Activated CD4-positive, alpha-beta T cell treated with anti-CD3 and anti-CD28 coated beads for 36 hours (primary cell): ENCODE data around the gene SCMH1. TPM values are rescaled to one million over a fixed set of nuclear protein-coding genes. Genes with fewer than 3 reads are reported as not detected.
A peak's percentile ranks its signal among the peaks of the same experiment; 100 is the strongest.

Experiments
- ATAC-seq: fragments of 200-7000 bp; cut with Tn5 transposase; one replicate; pipeline ENCODE4 v1.10.0; 2021; ENCODE audit warnings: mild to moderate bottlenecking, moderate library complexity
- CTCF ChIA-PET: fragments of 350-600 bp; sonication (Branson Sonifier 250); formaldehyde crosslinking; loops from one replicate; lab custom pipeline; 2021; ENCODE audit warnings: antibody characterized with exemption; lab: Charles Lee
- POLR2A ChIA-PET: fragments of 350-600 bp; sonication (Branson Sonifier 250); formaldehyde crosslinking; loops from one replicate; lab custom pipeline; 2021; ENCODE audit warnings: antibody characterized with exemption, inconsistent platforms; lab: Charles Lee
- DNase-seq: peaks from one replicate; pipeline ENCODE4 v3.0.0-alpha.2; 2020
- H3K27ac Mint-ChIP-seq: one replicate; pipeline ENCODE4 v1.8.0; 2021; ENCODE audit warnings: mixed read lengths
- H3K27me3 Mint-ChIP-seq: one replicate; pipeline ENCODE4 v1.8.0; 2021; ENCODE audit warnings: mixed read lengths
- H3K36me3 Mint-ChIP-seq: one replicate; pipeline ENCODE4 v1.8.0; 2021; ENCODE audit warnings: low read depth, mixed read lengths
- H3K4me1 Mint-ChIP-seq: one replicate; pipeline ENCODE4 v1.8.0; 2021; ENCODE audit warnings: mixed read lengths
- H3K4me3 Mint-ChIP-seq: one replicate; pipeline ENCODE4 v1.8.0; 2021; ENCODE audit warnings: mild to moderate bottlenecking, moderate library complexity, mixed read lengths
- H3K9me3 Mint-ChIP-seq: one replicate; pipeline ENCODE4 v1.8.0; 2021; ENCODE audit warnings: low read depth, mixed read lengths
- intact Hi-C, 2 experiments: fragments of 100-400 bp; cut with DNase I in 1 of 2; cut with micrococcal nuclease in 1 of 2; formaldehyde crosslinking; loops; one replicate each; pipeline versions ENCODE4 v1.14.2 to v1.15.1; 2022 to 2024; cut with DNase I, micrococcal nuclease
- total RNA-seq, 2 experiments: library from RNA; stranded (reverse); gene quantifications; one replicate each; pipeline ENCODE4 v1.2.3, GENCODE V29; 2021

SCMH1 gene
- total RNA-seq, 2 experiments from 2014 or later = 23.7 to 31.0 TPM

DNA sequence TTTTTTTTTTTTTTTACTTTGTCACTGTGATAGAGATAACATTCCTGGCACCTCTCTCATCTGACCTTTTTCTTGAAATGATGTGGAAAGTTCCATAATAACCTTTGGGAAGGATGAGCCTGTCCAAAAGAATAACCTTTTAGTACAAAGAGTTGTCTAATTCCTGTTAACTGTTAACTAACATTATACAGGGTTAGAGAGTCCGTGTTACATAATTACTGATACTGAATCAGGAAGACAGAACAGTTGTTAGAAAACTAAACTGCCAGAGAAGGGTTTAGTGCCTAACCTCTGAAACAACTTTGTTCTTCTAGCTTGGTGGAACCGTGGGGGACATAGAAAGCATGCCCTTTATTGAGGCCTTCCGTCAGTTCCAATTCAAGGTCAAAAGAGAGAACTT lies 253.8 kb downstream of the SCMH1 start:
- H3K27me3 Mint-ChIP-seq = no peaks in the 10 kb centered on the region
- intact Hi-C loops = no loop called here
- no peak for DNase-seq
- H3K36me3 Mint-ChIP-seq = peaks cover 91% of the 10 kb centered on the region
- peaks cover 36% of the 10 kb centered on the region for H3K4me1 Mint-ChIP-seq
- ChIA-PET POLR2A (no interaction called here), CTCF (no interaction called here)
- H3K4me3 Mint-ChIP-seq = no peak overlapping the region
- no peak for ATAC-seq
- no peaks in the 10 kb centered on the region for H3K9me3 Mint-ChIP-seq
- no peak overlapping the region for H3K27ac Mint-ChIP-seq

DNA sequence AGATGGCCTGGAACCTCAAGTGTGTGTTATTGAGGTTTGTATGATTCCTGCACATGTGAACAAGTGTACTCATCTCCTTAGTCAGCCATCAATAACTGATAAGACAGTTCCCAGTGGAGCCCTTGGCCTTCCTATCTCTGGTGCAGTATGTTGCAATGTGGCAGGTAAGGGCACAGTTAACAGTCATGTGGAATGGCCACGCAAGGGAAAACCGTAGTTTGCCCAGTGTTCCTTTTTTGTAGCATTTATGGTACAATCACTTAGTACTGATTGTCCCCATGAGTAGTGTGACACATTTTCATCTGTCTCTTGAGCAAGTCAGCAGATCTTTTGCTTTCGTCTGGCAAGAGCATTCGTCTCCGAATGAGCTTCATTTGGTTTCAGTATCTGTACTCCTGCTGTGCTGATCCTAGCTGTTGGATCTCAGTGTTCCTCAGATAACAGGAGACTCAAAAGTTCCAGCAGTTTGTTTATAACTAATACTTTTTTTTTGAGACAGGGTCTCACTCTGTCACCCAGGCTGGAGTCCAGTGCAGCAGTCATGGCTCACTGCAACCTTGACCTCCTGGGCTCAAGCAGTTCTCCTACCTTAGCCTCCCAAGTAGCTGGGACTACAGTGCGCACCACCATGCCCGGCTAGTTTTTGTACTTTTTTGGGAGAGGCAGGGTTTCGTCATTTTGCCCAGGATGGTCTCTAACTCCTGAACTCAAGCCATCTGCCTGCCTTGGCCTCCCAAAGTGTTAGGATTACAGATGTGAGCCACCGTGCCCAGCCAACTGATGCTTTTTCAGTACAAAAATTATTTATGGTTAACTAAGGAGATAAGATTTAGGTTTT lies 254.4 kb downstream of the SCMH1 start:
- no peak overlapping the region for H3K27ac Mint-ChIP-seq
- DNase-seq = no peak
- H3K9me3 Mint-ChIP-seq = no peaks in the 10 kb centered on the region
- H3K36me3 Mint-ChIP-seq = peaks cover 94% of the 10 kb centered on the region
- H3K4me1 Mint-ChIP-seq = peaks cover 42% of the 10 kb centered on the region
- H3K27me3 Mint-ChIP-seq = no peaks in the 10 kb centered on the region
- no peak for ATAC-seq
- intact Hi-C loops = no loop called here
- CTCF ChIA-PET = interaction anchor here (0.8 to 1.2 kb wide), 2 partner anchors 17 to 1718 kb away, joined by 3 read pairs; no protein-coding TSS in a partner anchor
- H3K4me3 Mint-ChIP-seq = no peak overlapping the region
- POLR2A ChIA-PET = interaction anchor here (0.7 kb wide), 1 partner anchor 320 kb away, joined by 3 read pairs; no protein-coding TSS in a partner anchor

GRCh38 chr1:40986956-40987355 lies 255.2 kb downstream of the SCMH1 start:
- Mint-ChIP-seq H3K9me3 (no peaks in the 10 kb centered on the region), H3K36me3 (peaks cover 96% of the 10 kb centered on the region), H3K4me1 (peaks cover 49% of the 10 kb centered on the region), H3K27ac (peak overlapping the region; percentile 4), H3K4me3 (no peak overlapping the region), H3K27me3 (no peaks in the 10 kb centered on the region)
- DNase-seq = no peak
- no peak for ATAC-seq
- ChIA-PET POLR2A (no interaction called here), CTCF (interaction anchor here (0.8 to 1.2 kb wide), 3 partner anchors 17 to 1718 kb away, joined by 3 read pairs; no protein-coding TSS in a partner anchor)
- intact Hi-C loops = no loop called here

GRCh38 chr1:40986328-40986783 lies 255.8 kb downstream of the SCMH1 start:
- no peak overlapping the region for H3K4me3 Mint-ChIP-seq
- CTCF ChIA-PET = interaction anchor here (0.7 to 1.3 kb wide), 5 partner anchors 9 to 1287 kb away, joined by 3 to 4 read pairs (median 3); no protein-coding TSS in a partner anchor
- POLR2A ChIA-PET = interaction anchor here (0.7 kb wide), 1 partner anchor 9 kb away, joined by 3 read pairs; no protein-coding TSS in a partner anchor

GRCh38 chr1:40985875-40986274 lies 256.2 kb downstream of the SCMH1 start:
- Mint-ChIP-seq H3K4me1 (peaks cover 59% of the 10 kb centered on the region), H3K4me3 (no peak overlapping the region), H3K27ac (peak overlapping the region; percentile 72), H3K27me3 (no peaks in the 10 kb centered on the region), H3K9me3 (no peaks in the 10 kb centered on the region), H3K36me3 (peaks cover 94% of the 10 kb centered on the region)
- ChIA-PET CTCF (interaction anchor here (0.7 to 4.0 kb wide), 5 partner anchors 9 to 1287 kb away, joined by 3 to 22 read pairs (median 3); no protein-coding TSS in a partner anchor), POLR2A (interaction anchor here (0.7 kb wide), 1 partner anchor 9 kb away, joined by 3 read pairs; no protein-coding TSS in a partner anchor)
- peak; percentile 24 for ATAC-seq
- intact Hi-C loops = loop anchor here in 1 of 2 experiments (2.0 kb wide), 1 partner anchor 291 kb away; no protein-coding TSS in a partner anchor
- DNase-seq = peak; percentile 19

More at GRCh38 chr1:40986328-40986783, 255.8 kb downstream of the SCMH1 start:
- Mint-ChIP-seq H3K36me3 (peaks cover 94% of the 10 kb centered on the region), H3K4me1 (peaks cover 54% of the 10 kb centered on the region), H3K9me3 (no peaks in the 10 kb centered on the region), H3K27ac (peak overlapping the region; percentile 72), H3K27me3 (no peaks in the 10 kb centered on the region)
- ATAC-seq = no peak
- intact Hi-C loops = no loop called here
- DNase-seq = no peak

- ATAC-seq (no peak), DNase-seq (no peak)
- Mint-ChIP-seq H3K27me3 (no peaks in the 10 kb centered on the region), H3K4me1 (peaks cover 62% of the 10 kb centered on the region), H3K4me3 (no peak overlapping the region), H3K9me3 (no peaks in the 10 kb centered on the region), H3K27ac (peak overlapping the region; percentile 7), H3K36me3 (peaks cover 94% of the 10 kb centered on the region)
- ChIA-PET POLR2A (no interaction called here), CTCF (interaction anchor here (0.7 to 4.0 kb wide), 3 partner anchors 12 to 31 kb away, joined by 3 to 22 read pairs (median 3); no protein-coding TSS in a partner anchor)
- intact Hi-C loops = loop anchor here in 1 of 2 experiments (2.0 kb wide), 1 partner anchor 290 kb away; no protein-coding TSS in a partner anchor
Observed at GRCh38 chr1:40985161-40985560, 256.9 kb downstream of the SCMH1 start.

DNA sequence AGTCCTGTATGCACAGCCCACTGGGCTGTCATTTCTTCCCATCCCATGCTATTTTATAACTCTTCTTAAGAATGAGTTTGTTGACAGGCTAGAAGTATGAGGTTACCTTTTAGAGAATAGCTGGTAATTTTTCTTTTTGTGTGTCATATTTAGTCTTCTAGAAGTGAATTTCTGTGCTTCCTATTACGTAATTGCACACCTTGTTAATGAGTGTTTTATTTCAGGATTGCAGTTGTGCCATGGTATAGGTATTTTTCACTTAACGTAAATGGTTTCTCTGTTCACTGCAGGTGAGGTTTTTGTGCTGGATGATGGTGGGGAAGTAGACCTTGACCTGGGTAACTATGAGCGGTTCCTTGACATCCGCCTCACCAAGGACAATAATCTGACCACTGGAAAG lies 257.6 kb downstream of the SCMH1 start:
- H3K27ac Mint-ChIP-seq = peak overlapping the region; percentile 84
- ChIA-PET POLR2A (interaction anchor here (0.6 to 1.4 kb wide), 4 partner anchors 19 to 621 kb away, joined by 3 to 7 read pairs (median 4); no protein-coding TSS in a partner anchor), CTCF (interaction anchor here (0.7 to 4.0 kb wide), 3 partner anchors 18 to 294 kb away, joined by 3 to 22 read pairs (median 4); no protein-coding TSS in a partner anchor)
- H3K9me3 Mint-ChIP-seq = no peaks in the 10 kb centered on the region
- peak overlapping the region; percentile 11 for H3K4me3 Mint-ChIP-seq
- peaks cover 88% of the 10 kb centered on the region for H3K36me3 Mint-ChIP-seq
- DNase-seq (no peak), ATAC-seq (no peak)
- no peaks in the 10 kb centered on the region for H3K27me3 Mint-ChIP-seq
- intact Hi-C loops = loop anchor here (1.0 to 5.0 kb wide), 8 partner anchors 19 to 1473 kb away; partner anchors contain the start of genes FOXO6 (in 1 of the 2), PPCS (in 1 of the 2), RLF (in 1 of the 2) and ZMYND12 (in 1 of the 2)
- peaks cover 62% of the 10 kb centered on the region for H3K4me1 Mint-ChIP-seq

DNA sequence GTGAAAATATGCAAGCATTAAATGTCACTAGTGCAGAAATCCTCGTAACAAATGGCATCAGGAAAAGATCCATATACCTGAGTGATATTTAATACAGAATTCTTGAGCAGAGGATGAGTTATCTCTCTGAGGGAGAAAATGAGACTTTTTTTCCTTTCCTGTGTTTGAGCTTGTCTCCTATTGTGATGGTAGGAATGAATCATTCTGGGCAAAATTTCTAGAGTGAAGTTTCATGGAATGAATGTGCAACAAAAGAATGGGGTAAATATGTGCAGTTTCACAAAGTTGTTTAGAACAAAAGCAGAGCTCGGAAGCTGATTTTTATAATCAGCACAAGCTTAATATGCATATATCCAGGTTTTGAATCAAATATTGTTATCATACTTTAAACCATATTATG lies 258.0 kb downstream of the SCMH1 start:
- Mint-ChIP-seq H3K4me3 (peak overlapping the region; percentile 11), H3K9me3 (no peaks in the 10 kb centered on the region), H3K36me3 (peaks cover 83% of the 10 kb centered on the region), H3K27me3 (no peaks in the 10 kb centered on the region), H3K27ac (peak overlapping the region; percentile 84), H3K4me1 (peaks cover 62% of the 10 kb centered on the region)
- ChIA-PET CTCF (interaction anchor here (0.8 to 4.0 kb wide), 2 partner anchors 19 to 294 kb away, joined by 4 to 22 read pairs; no protein-coding TSS in a partner anchor), POLR2A (interaction anchor here (0.6 to 1.4 kb wide), 4 partner anchors 20 to 620 kb away, joined by 3 to 7 read pairs (median 4); no protein-coding TSS in a partner anchor)
- no peak for DNase-seq
- ATAC-seq = peak; percentile 3
- intact Hi-C loops = loop anchor here (1.0 to 5.0 kb wide), 8 partner anchors 19 to 1473 kb away; partner anchors contain the start of genes FOXO6 (in 1 of the 2), PPCS (in 1 of the 2), RLF (in 1 of the 2) and ZMYND12 (in 1 of the 2)

DNA sequence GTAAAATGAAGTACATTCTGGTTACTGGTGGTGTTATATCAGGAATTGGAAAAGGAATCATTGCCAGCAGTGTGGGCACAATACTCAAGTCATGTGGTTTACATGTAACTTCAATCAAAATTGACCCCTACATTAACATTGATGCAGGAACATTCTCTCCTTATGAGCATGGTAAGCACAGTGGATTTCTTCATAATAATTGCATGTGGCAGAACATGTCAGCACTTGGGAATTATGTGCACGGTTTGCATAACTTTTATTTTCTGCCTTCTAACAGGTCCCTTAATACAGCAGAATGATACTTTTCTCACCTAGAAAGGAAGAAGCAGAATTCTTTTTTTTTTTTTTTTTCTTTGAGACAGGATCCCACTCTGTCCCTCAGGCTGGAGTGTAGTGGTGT lies 258.8 kb downstream of the SCMH1 start:
- POLR2A ChIA-PET = interaction anchor here (0.6 kb wide), 1 partner anchor 17 kb away, joined by 3 read pairs; no protein-coding TSS in a partner anchor
- no peak for ATAC-seq
- Mint-ChIP-seq H3K27me3 (no peaks in the 10 kb centered on the region), H3K9me3 (no peaks in the 10 kb centered on the region), H3K36me3 (peaks cover 76% of the 10 kb centered on the region), H3K4me3 (peak overlapping the region; percentile 18), H3K27ac (peak overlapping the region; percentile 79), H3K4me1 (peaks cover 65% of the 10 kb centered on the region)
- CTCF ChIA-PET = interaction anchor here (4.0 kb wide), 1 partner anchor 20 kb away, joined by 22 read pairs; no protein-coding TSS in a partner anchor
- intact Hi-C loops = loop anchor here (5.0 kb wide), 6 partner anchors 34 to 1474 kb away; partner anchors contain the start of genes FOXO6 (in 1 of the 2), PPCS (in 1 of the 2), RLF (in 1 of the 2) and ZMYND12 (in 1 of the 2)
- no peak for DNase-seq

GRCh38 chr1:40982721-40983120 lies 259.4 kb downstream of the SCMH1 start:
- H3K4me1 Mint-ChIP-seq = peaks cover 65% of the 10 kb centered on the region
- intact Hi-C loops = loop anchor here (5.0 kb wide), 6 partner anchors 35 to 1475 kb away; partner anchors contain the start of genes FOXO6 (in 1 of the 2), PPCS (in 1 of the 2), RLF (in 1 of the 2) and ZMYND12 (in 1 of the 2)
- DNase-seq (no peak), ATAC-seq (no peak)
- H3K27ac Mint-ChIP-seq = peak overlapping the region; percentile 79
- H3K36me3 Mint-ChIP-seq = peaks cover 70% of the 10 kb centered on the region
- ChIA-PET CTCF (interaction anchor here (4.0 kb wide), 1 partner anchor 20 kb away, joined by 22 read pairs; no protein-coding TSS in a partner anchor), POLR2A (interaction anchor here (0.6 kb wide), 1 partner anchor 17 kb away, joined by 3 read pairs; no protein-coding TSS in a partner anchor)
- no peak overlapping the region for H3K4me3 Mint-ChIP-seq
- H3K27me3 Mint-ChIP-seq = no peaks in the 10 kb centered on the region
- H3K9me3 Mint-ChIP-seq = no peaks in the 10 kb centered on the region
